Subcutaneous abdominal adipose tissue (tissue), 5 donors: ENCODE data around the gene ERH.
A peak's percentile ranks its signal among the peaks of the same experiment; 100 is the strongest.

Source experiments
- H3K27ac ChIP-seq: one replicate; pipeline ENCODE4 v1.7.0; 2013; ENCODE audit warnings: low read depth, mild to moderate bottlenecking, inconsistent platforms, low read length, moderate library complexity
- H3K27me3 ChIP-seq, 5 donors: one replicate each; pipeline ENCODE4 v1.7.0; 2013; ENCODE audit warnings: low read length in 5 of 5, inconsistent platforms in 1 of 5; ENCODE audit not compliant: control insufficient read depth in 5 of 5, insufficient read depth in 4 of 5
- H3K36me3 ChIP-seq, 5 donors: one replicate each; pipeline ENCODE4 v1.7.0; 2013; ENCODE audit warnings: low read length in 5 of 5; ENCODE audit not compliant: control insufficient read depth in 5 of 5, insufficient read depth in 5 of 5
- H3K4me1 ChIP-seq, 5 donors: one replicate each; pipeline ENCODE4 v1.7.0; 2013; ENCODE audit warnings: low read length in 5 of 5, mild to moderate bottlenecking in 3 of 5, moderate library complexity in 1 of 5; ENCODE audit not compliant: control insufficient read depth in 5 of 5, insufficient read depth in 5 of 5
- H3K4me3 ChIP-seq, 5 donors: one replicate each; pipeline ENCODE4 v1.7.0; 2013; ENCODE audit warnings: low read length in 5 of 5, low read depth in 1 of 5
- H3K9ac ChIP-seq, 5 donors: one replicate each; pipeline ENCODE4 v1.7.0; 2013; ENCODE audit warnings: low read length in 5 of 5, mild to moderate bottlenecking in 4 of 5, moderate library complexity in 3 of 5
- H3K9me3 ChIP-seq, 5 donors: one replicate each; pipeline ENCODE4 v1.7.0; 2013; ENCODE audit warnings: low read length in 5 of 5; ENCODE audit not compliant: control insufficient read depth in 5 of 5
- donor health status: healthy.
- donor health status: healthy.
- donor health status: healthy.
- donor health status: healthy.
- donor health status: healthy.

ERH gene

DNA sequence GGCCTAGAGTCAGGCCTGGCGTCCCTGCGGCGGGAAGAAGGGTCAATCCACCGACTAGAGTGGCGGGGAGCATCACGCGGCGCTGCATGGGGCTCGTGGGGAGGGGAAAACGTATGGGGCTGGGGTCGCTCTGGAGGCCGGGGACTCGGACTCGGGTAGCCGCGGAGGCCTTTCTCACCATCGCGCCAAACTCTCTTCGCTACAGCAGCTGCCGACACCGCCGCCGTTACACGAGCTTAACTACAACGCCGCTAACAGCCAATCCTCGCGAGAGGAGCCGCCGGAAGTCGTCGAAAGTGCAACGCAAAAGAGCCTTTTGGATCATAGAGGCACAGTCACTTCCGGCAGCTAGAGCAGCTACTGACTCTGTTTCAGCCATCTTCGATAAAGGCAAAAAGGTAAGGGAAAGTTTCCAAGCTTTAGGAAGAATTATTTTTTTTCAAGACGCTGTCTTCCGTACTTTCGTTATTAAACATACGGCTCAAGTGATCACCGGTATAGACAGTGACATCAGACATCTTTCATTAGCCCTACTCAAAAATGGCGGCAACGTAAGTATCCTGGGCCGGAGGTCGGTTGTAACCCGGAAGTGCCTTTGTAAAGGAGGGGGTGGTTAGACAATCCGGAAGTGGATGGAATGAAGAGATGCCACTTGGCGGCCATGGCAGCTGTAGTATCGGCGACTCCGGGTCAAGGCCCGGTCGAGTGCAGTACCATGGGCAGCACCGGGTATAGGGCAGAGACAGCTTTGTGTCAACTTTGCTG lies at the start of gene ERH, which contains the start of gene SLC39A9:
Gene ERH (minus strand): TSS at position 247 of the 765 bp plus-strand sequence. CDS start 66 bp downstream, at position 181.
Gene SLC39A9 (plus strand): TSS at position 640 of the 765 bp plus-strand sequence. CDS start 678 bp downstream, outside the sequence.
- Histone ChIP-seq H3K36me3 (peaks cover 20 to 29% (median 28%) of the 10 kb centered on the region in 5 donors), H3K9ac (peak within 1 kb of the TSS; percentile 71 to 97 (median 92)), H3K4me3 (peak within 1 kb of the TSS; percentile 84 to 100 (median 98)), H3K27ac (peak within 1 kb of the TSS; percentile 92), H3K4me1 (peaks cover 9 to 48% (median 41%) of the 10 kb centered on the region in 5 donors), H3K27me3 (no peaks in the 10 kb centered on the region), H3K9me3 (no peaks in the 10 kb centered on the region)

DNA sequence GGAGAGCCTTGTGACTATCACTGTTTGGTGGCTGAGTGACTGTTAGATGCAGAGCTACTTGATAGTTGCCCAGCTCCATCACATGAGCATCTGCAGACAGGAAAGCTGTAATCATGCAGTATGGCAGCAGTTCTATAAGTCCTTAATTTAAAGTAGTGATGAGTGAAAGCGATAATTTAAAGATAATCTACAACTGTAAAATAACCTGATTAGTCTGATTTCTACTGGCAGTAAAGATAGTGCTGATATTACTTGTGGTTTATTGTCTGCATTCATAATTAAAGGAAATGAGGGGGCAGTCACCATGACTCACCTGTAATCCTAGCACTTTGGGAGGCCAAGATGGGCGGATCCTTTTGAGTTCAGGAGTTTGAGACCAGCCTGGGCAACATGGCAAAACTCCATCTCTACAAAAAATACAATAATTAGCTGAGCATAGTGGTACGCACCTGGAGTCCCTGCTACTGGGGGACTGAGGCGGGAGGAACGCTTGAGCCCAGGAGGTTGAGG lies 45.3 kb upstream of the ERH start:
- Histone ChIP-seq H3K4me3 (no peak overlapping the region), H3K36me3 (peaks cover 0 to 14% (median 4%) of the 10 kb centered on the region in 5 donors), H3K4me1 (no peaks in the 10 kb centered on the region), H3K9ac (no peak overlapping the region), H3K9me3 (no peaks in the 10 kb centered on the region), H3K27me3 (no peaks in the 10 kb centered on the region), H3K27ac (no peak overlapping the region)

DNA sequence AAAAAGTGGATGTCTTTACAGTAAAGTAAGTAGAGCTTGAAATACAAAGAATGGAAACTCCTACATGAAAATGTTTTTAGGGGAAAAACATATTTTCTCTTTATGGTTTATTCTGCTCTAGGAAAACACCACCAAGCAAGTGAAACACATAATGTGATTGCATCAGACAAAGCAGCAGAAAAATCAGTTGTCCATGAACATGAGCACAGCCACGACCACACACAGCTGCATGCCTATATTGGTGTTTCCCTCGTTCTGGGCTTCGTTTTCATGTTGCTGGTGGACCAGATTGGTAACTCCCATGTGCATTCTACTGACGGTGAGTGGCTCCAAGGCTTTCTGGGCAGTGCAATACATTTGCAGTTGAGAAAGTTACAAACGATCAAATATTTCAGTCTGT lies 43.8 kb upstream of the ERH start:
- Histone ChIP-seq H3K9me3 (no peaks in the 10 kb centered on the region), H3K9ac (no peak overlapping the region), H3K27ac (no peak overlapping the region), H3K27me3 (no peaks in the 10 kb centered on the region), H3K4me1 (no peaks in the 10 kb centered on the region), H3K36me3 (peaks cover 0 to 14% (median 4%) of the 10 kb centered on the region in 5 donors), H3K4me3 (no peak overlapping the region)

DNA sequence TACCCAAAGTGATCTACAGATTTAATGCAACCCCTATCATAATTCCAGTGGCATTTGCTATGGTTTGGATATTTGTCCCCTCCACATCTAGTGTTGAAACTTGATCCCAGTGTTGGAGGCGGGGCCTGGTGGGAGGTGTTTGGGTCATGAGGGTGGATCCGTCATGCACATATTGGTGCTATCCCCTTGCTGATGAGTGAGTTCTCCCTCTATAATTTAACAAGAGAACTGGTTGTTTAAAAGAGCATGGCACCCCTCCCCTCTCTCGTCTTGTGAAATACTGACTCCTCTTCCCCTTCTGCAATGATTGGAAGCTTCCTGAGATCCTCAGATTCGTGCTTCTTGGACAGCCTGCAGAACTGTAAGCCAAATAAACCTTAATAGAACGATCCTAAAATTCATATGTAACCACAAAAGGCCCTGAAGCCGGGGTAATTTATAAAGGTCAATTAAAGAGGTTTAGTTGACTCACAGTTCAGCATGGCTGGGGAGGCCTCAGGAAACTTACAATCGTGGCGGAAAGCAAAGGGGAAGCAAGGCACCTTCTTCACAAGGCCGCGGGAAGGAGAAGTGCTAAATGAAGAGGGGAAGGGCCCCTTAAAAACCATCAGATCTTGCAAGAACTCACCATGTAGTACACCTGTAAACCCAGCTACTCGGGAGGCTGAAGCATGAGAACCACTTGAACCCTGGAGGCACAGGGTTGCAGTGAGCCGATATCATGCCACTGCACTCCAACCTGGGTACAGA lies 41.6 kb upstream of the ERH start:
- H3K36me3 ChIP-seq, result peaks cover 0 to 14% (median 4%) of the 10 kb centered on the region in 5 donors
- no peaks in the 10 kb centered on the region for H3K27me3 ChIP-seq
- H3K4me3 ChIP-seq, result no peak overlapping the region
- H3K9me3 ChIP-seq, result no peaks in the 10 kb centered on the region
- H3K9ac ChIP-seq, result no peak overlapping the region
- H3K4me1 ChIP-seq, result no peaks in the 10 kb centered on the region
- H3K27ac ChIP-seq, result no peak overlapping the region

DNA sequence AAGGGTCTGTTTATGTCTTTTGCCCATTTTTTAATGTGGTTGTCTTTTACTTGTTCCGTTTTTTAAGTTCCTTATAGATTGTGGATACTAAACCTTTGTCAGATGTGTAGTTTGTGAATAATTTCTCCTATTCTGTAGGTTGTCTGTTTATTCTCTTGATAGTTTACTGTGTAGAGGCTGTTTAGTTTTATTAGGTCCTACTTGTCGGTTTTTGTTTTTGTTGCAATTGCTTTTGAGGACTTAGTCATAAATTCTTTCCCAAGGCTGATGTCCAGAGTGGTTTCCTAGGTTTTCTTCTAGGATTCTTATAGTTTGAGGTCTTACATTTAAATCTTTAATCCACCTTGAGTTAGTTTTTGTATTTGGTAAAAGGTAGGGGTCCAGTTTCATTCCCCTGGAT lies 34.3 kb upstream of the ERH start:
- Histone ChIP-seq H3K9ac (no peak overlapping the region), H3K9me3 (peaks cover 0 to 4% (median 0%) of the 10 kb centered on the region in 5 donors)

DNA sequence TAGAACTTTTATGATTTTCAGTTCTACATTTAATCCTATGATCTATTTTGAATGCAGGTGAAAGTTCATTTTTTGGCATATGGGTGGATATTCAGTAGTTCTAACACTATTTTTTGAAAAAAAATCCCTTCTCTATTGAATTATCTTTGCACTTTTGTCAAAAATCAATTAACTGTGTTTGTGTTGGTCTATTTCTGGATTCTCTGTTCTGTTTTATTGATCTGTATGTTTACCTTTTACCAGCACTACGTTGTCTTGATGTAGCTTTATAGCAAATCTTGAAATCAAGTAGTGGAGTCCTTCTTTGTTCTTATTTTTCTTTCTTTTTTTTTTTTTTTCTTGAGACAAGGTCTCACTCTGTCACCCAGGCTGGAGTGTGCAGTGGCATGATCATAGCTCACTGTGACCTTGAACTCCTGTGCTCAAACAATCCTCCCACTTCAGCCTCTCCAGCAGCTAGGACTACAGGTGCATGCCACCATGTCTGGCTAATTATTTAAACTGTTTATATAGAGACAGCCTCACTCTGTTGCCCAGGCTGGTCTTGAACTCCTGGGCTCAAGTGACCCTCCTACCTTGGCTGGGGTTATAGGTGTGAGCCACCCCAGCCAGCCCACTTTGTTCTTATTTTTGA lies 32.3 kb upstream of the ERH start:
- Histone ChIP-seq H3K27ac (no peak overlapping the region), H3K9me3 (peaks cover 0 to 4% (median 0%) of the 10 kb centered on the region in 5 donors), H3K4me1 (no peaks in the 10 kb centered on the region), H3K4me3 (no peak overlapping the region), H3K27me3 (no peaks in the 10 kb centered on the region), H3K36me3 (peaks cover 2 to 18% (median 12%) of the 10 kb centered on the region in 5 donors), H3K9ac (no peak overlapping the region)

More for the DNA sequence above, 34.3 kb upstream of the ERH start:
- H3K27me3 ChIP-seq, result no peaks in the 10 kb centered on the region
- peaks cover 0 to 2% (median under 1%) of the 10 kb centered on the region in 5 donors for H3K36me3 ChIP-seq
- no peak overlapping the region for H3K27ac ChIP-seq
- H3K4me1 ChIP-seq, result no peaks in the 10 kb centered on the region
- no peak overlapping the region for H3K4me3 ChIP-seq

DNA sequence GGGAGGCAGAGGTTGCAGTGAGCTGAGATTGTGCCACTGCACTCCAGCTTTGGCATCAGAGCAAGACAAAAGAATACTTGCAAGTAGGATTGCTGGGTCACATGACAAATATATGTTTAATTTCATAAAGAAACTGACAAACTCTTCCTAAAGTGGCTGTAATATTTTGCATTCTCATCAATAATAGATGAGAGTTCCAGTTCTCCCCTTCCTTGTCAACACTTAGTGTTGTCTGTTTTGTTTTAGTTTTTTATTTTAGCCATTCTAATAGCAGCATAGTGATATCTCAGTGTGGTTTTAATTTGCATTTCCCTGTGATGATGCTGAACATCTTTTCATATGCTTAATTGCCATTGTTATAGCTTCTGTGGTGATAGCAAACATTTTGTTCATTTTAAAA lies 31.5 kb upstream of the ERH start:
- Histone ChIP-seq H3K27ac (no peak overlapping the region), H3K9ac (no peak overlapping the region), H3K36me3 (peaks cover 3 to 22% (median 16%) of the 10 kb centered on the region in 5 donors), H3K4me1 (no peaks in the 10 kb centered on the region), H3K9me3 (peaks cover 0 to 4% (median 0%) of the 10 kb centered on the region in 5 donors), H3K27me3 (no peaks in the 10 kb centered on the region), H3K4me3 (no peak overlapping the region)

DNA sequence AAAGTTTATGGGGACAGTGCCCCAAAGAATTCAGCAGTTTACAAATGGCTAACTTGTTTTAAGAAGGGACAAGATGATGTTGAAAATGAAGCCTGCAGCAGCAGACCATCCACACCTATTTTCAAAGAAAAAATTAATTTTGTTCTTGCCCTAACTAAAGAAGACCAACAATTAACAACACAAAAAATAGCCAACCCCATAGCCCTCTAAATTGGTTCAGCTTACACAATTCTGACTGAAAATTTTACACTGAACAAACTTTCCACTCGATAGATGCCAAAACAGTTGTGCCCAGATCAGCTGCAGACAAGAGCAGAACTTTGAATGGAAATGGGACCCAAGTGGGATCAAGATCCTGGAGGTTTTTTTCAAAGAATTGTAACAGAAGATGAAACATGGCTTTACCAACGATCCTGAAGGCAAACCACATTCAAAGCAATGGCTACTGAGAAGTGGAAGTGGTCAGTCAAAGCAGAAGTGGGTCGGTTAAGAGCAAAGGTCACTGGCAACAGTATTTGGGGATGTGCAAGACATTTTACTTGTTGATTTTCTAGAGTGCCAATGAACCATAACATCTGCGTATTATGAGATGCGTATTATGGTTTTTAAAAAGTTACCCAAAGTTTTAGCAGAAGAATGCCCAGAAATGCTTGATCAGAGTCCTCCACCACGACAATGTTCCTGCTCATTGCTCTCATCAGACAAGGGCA lies 30.3 kb upstream of the ERH start:
- peaks cover 0 to 4% (median 0%) of the 10 kb centered on the region in 5 donors for H3K9me3 ChIP-seq
- no peaks in the 10 kb centered on the region for H3K4me1 ChIP-seq
- H3K4me3 ChIP-seq, result no peak overlapping the region
- no peaks in the 10 kb centered on the region for H3K27me3 ChIP-seq
- H3K36me3 ChIP-seq, result peaks cover 3 to 28% (median 18%) of the 10 kb centered on the region in 5 donors
- H3K27ac ChIP-seq, result no peak overlapping the region
- no peak overlapping the region for H3K9ac ChIP-seq

DNA sequence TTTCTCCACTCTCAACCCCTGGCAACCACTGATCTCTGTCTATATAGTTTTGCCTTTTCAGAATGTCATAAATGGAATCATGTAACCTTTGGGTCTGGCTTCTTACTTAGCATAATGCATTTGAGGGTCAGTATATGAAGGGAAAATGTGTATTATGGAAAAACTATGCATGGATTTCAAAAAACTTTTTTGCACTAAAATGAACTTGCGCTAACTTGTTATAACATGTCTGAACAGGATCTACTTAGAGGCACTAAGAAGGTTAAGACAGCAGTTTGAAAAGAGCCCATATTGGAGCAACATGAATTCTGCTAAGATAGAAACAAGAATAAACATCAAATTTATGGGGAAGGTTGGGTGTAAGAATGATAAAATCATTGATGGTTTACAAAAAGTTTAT lies 29.5 kb upstream of the ERH start:
- peaks cover 0 to 4% (median 0%) of the 10 kb centered on the region in 5 donors for H3K9me3 ChIP-seq
- no peaks in the 10 kb centered on the region for H3K4me1 ChIP-seq
- H3K4me3 ChIP-seq, result no peak overlapping the region
- H3K9ac ChIP-seq, result no peak overlapping the region
- H3K27me3 ChIP-seq, result no peaks in the 10 kb centered on the region
- H3K36me3 ChIP-seq, result peaks cover 3 to 28% (median 18%) of the 10 kb centered on the region in 5 donors
- no peak overlapping the region for H3K27ac ChIP-seq
